Hematopoietic multipotent progenitor cell treated with erythropoietin and hydrocortisone succinate and interleukin-3 and kit ligand, for 15 days (in vitro differentiated cells): ENCODE measurements around the gene PERP.
A peak's percentile ranks its signal among the peaks of the same experiment; 100 is the strongest.
"Not testable (repeated sequence)": the region's sequence is repeated elsewhere in the genome, so short reads cannot be mapped to it uniquely, and the experiment has no call there.

ENCODE experiments used
- DNase-seq: peaks from one replicate; pipeline ENCODE4 v3.0.0-alpha.2; 2015; ENCODE audit warnings: low spot score

The PERP gene

GRCh38 chr6:138107078-138107751 is at the start of gene PERP:
Gene PERP, minus strand, starts transcription at chr6:138107419. Its CDS starts 79 bp downstream, at chr6:138107340.
- DNase-seq, result peak; percentile 8

- no peak for DNase-seq
These were observed 48.2 kb upstream of the PERP start for GRCh38 chr6:138155443-138155842.

- DNase-seq, result no peak
These were observed 39.3 kb upstream of the PERP start for GRCh38 chr6:138146544-138146943.

GRCh38 chr6:138145402-138145801 is 38.2 kb upstream of the PERP start:
- DNase-seq, result no peak

- DNase-seq, result no peak
These were observed 35.6 kb upstream of the PERP start for GRCh38 chr6:138142806-138143205.

GRCh38 chr6:138129190-138129589 is 22.0 kb upstream of the PERP start:
- DNase-seq, result no peak

- no peak for DNase-seq
These were observed 20.9 kb upstream of the PERP start for GRCh38 chr6:138128096-138128495.

GRCh38 chr6:138124096-138124495 is 16.9 kb upstream of the PERP start:
- no peak for DNase-seq

- DNase-seq, result no peak
These were observed 12.8 kb upstream of the PERP start for GRCh38 chr6:138119976-138120375.

GRCh38 chr6:138119229-138119628 is 12.0 kb upstream of the PERP start:
- DNase-seq, result not testable (repeated sequence)

GRCh38 chr6:138117376-138117914 is 10.2 kb upstream of the PERP start:
- DNase-seq, result no peak

GRCh38 chr6:138116661-138116999 is 9.4 kb upstream of the PERP start:
- DNase-seq, result no peak

- peak; percentile 47 for DNase-seq
These were observed 8.8 kb upstream of the PERP start for GRCh38 chr6:138115877-138116660.

- no peak for DNase-seq
These were observed 8.0 kb upstream of the PERP start for GRCh38 chr6:138115201-138115600.

- no peak for DNase-seq
These were observed 6.5 kb upstream of the PERP start for GRCh38 chr6:138113588-138114210.

- DNase-seq, result no peak
These were observed 3.0 kb upstream of the PERP start for GRCh38 chr6:138110229-138110628.

- DNase-seq, result peak; percentile 61
These were observed 2.1 kb upstream of the PERP start for GRCh38 chr6:138109042-138109997.

GRCh38 chr6:138107752-138108592 is 753 bp upstream of the PERP start:
- DNase-seq, result no peak

GRCh38 chr6:138106665-138107077 is 548 bp downstream of the PERP start:
- no peak for DNase-seq

GRCh38 chr6:138105880-138106664 is 1.1 kb downstream of the PERP start:
- DNase-seq, result no peak
